PC-9 (cell line): ENCODE measurements around the gene SOX21. TPM values are rescaled to one million over a fixed set of nuclear protein-coding genes. Genes with fewer than 3 reads are reported as not detected.

Source experiments
- BruUV-seq: library from RNA; stranded (reverse); fragments of 400-500 nt; replicated peaks from 2 replicates; lab custom pipeline; 2021; lab: Mats Ljungman, UMichigan
- CTCF ChIA-PET: fragments of 300-600 bp; sonication (Branson Sonifier 250); formaldehyde crosslinking; loops from one replicate; lab custom pipeline; 2022; ENCODE audit warnings: antibody characterized with exemption; lab: Charles Lee
- POLR2A ChIA-PET: fragments of 300-600 bp; sonication (Branson Sonifier 250); formaldehyde crosslinking; loops from one replicate; lab custom pipeline; 2022; ENCODE audit warnings: antibody characterized with exemption; ENCODE audit not compliant: unreplicated experiment; lab: Charles Lee
- DNase-seq, 2 experiments: peaks; one replicate each; pipeline versions ENCODE4 v3.0.0 to v3.0.0-alpha.2; 2015 to 2022; ENCODE audit warnings: mixed read lengths in 1 of 2
- H2AFZ ChIP-seq: fragments of 200-600 bp; sonication (generic); 2 replicates; pipeline ENCODE4 v1.8.1; 2017; ENCODE audit warnings: antibody characterized with exemption
- H3F3A ChIP-seq: fragments of 200-600 bp; sonication (generic); 2 replicates; pipeline ENCODE4 v1.8.1; 2017; ENCODE audit warnings: antibody characterized with exemption, mild to moderate bottlenecking, low read depth; ENCODE audit not compliant: insufficient read depth
- H3K27ac ChIP-seq: fragments of 200-600 bp; sonication (generic); 2 replicates; pipeline ENCODE4 v1.6.1; 2016; ENCODE audit warnings: mixed run types
- H3K27me3 ChIP-seq: fragments of 200-600 bp; sonication (generic); 2 replicates; pipeline ENCODE4 v1.6.1; 2016; ENCODE audit warnings: low read depth, mixed run types; ENCODE audit not compliant: insufficient read depth
- H3K36me3 ChIP-seq: fragments of 200-600 bp; sonication (generic); 2 replicates; pipeline ENCODE4 v1.6.1; 2016; ENCODE audit warnings: low read depth, mixed run types
- H3K4me1 ChIP-seq: fragments of 200-600 bp; sonication (generic); replicated peaks from 2 replicates; pipeline ENCODE4 v1.6.1; 2016; ENCODE audit warnings: mixed run types; ENCODE audit not compliant: insufficient read depth
- H3K4me2 ChIP-seq: fragments of 200-600 bp; sonication (generic); 2 replicates; pipeline ENCODE4 v1.6.1; 2017; ENCODE audit warnings: mixed run types
- H3K4me3 ChIP-seq: fragments of 200-600 bp; sonication (generic); 2 replicates; pipeline ENCODE4 v1.6.1; 2016; ENCODE audit warnings: mixed run types
- H3K79me2 ChIP-seq: fragments of 200-600 bp; sonication (generic); 2 replicates; pipeline ENCODE4 v1.6.1; 2017; ENCODE audit warnings: low read depth, mixed run types
- H3K9me2 ChIP-seq: fragments of 200-600 bp; sonication (generic); 2 replicates; pipeline ENCODE4 v1.8.1; 2017; ENCODE audit warnings: mild to moderate bottlenecking; ENCODE audit not compliant: insufficient read depth
- H3K9me3 ChIP-seq: fragments of 200-600 bp; sonication (generic); 2 replicates; pipeline ENCODE4 v1.8.1; 2016; ENCODE audit warnings: low read depth; ENCODE audit not compliant: insufficient read depth
- H4K20me1 ChIP-seq: fragments of 200-600 bp; sonication (generic); 2 replicates; pipeline ENCODE4 v1.8.1; 2017; ENCODE audit not compliant: insufficient read depth
- EZH2 ChIP-seq: fragments of 200-600 bp; sonication (generic); IDR thresholded peaks from 2 replicates; pipeline ENCODE4 v1.8.0; 2017; ENCODE audit warnings: antibody characterized with exemption, low read depth
- intact Hi-C: fragments of 100-400 bp; cut with micrococcal nuclease; formaldehyde crosslinking; loops from one replicate; pipeline ENCODE4 v1.10.0; 2022; ENCODE audit not compliant: unreplicated experiment
- total RNA-seq: library from RNA; stranded (reverse); gene quantifications from 2 replicates; pipeline ENCODE4 v1.2.3, GENCODE V29; 2021
- TF ChIP-seq, protein P1 (sequence below): fragments of 200-600 bp; sonication (generic); conservative IDR thresholded peaks from 2 replicates; pipeline ENCODE4 v1.6.1; 2017; ENCODE audit warnings: mixed run types, antibody characterized with exemption, mild to moderate bottlenecking, moderate library complexity

The SOX21 gene
- total RNA-seq, 1 experiment from 2014 or later = not detected

DNA sequence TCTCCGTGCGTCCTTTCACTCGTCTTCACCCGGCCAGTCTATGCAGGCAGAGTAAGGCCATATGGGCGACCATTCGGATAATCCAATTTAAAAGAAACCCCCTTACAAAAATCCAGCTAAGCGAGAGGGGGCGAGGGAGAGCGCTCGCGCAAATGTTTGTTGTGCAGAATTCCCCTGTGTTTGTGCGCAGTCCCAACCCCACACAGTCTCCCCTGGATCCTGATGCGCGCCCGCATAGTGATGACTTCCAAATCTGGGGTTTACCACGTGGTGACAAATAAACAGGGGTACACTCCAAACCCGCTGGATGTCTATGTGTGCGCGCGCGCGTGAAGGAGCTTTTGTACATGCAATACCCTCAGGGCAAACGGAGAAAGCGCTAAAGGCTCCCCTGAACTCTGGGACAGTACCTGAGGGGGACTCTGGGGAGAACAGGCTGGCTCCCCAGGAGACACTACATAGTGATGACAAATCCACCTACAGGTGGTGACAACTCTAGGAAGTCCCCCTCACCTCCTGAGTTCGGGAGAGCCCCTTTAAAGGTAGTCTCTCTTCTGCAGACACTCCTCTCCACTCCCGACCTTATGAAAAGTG is 8.5 kb downstream of the SOX21 start:
- intact Hi-C loops = no loop called here
- H4K20me1 ChIP-seq = no peaks in the 10 kb centered on the region
- no peaks in the 10 kb centered on the region for H3K9me3 ChIP-seq
- no peak overlapping the region for H3K27ac ChIP-seq
- CTCF ChIA-PET = no interaction called here
- BruUV-seq = no TSS peak
- H3K4me3 ChIP-seq = no peak overlapping the region
- no peak for TF ChIP-seq EZH2
- TF ChIP-seq, protein P1, sequence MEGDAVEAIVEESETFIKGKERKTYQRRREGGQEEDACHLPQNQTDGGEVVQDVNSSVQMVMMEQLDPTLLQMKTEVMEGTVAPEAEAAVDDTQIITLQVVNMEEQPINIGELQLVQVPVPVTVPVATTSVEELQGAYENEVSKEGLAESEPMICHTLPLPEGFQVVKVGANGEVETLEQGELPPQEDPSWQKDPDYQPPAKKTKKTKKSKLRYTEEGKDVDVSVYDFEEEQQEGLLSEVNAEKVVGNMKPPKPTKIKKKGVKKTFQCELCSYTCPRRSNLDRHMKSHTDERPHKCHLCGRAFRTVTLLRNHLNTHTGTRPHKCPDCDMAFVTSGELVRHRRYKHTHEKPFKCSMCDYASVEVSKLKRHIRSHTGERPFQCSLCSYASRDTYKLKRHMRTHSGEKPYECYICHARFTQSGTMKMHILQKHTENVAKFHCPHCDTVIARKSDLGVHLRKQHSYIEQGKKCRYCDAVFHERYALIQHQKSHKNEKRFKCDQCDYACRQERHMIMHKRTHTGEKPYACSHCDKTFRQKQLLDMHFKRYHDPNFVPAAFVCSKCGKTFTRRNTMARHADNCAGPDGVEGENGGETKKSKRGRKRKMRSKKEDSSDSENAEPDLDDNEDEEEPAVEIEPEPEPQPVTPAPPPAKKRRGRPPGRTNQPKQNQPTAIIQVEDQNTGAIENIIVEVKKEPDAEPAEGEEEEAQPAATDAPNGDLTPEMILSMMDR = no peak
- POLR2A ChIA-PET = no interaction called here
- no peaks in the 10 kb centered on the region for H3K9me2 ChIP-seq
- peaks cover 91% of the 10 kb centered on the region for H3K27me3 ChIP-seq
- no peak overlapping the region for H2AFZ ChIP-seq
- H3K79me2 ChIP-seq = no peaks in the 10 kb centered on the region
- H3K4me2 ChIP-seq = no peak overlapping the region
- no peaks in the 10 kb centered on the region for H3K4me1 ChIP-seq
- no peaks in the 10 kb centered on the region for H3K36me3 ChIP-seq
- H3F3A ChIP-seq = no peaks in the 10 kb centered on the region
- DNase-seq = no peak

DNA sequence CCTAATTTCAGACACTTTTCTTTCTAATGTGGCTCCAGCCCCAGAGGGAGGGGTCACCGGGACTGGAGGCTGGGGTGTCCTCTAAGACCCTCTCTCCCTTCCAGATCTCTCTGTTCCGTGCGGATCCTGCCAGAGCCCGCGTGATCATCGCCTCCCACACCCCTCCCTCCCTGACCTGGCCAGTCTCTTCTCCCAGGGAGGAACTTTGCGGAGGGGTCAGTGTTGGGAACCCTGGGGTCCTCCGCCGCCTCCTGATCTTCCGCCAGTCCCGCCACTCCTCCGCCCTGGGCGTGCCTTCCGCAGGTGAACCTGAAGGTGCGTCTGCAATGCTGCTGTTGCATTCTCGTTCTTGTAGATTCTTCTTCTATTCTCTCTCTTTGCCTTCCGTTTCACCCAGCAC is 9.1 kb downstream of the SOX21 start:
- TF ChIP-seq, protein P1 = no peak
- TF ChIP-seq EZH2 = no peak
- H3K9me2 ChIP-seq = no peaks in the 10 kb centered on the region
- BruUV-seq = no TSS peak
- H2AFZ ChIP-seq = no peak overlapping the region
- no peaks in the 10 kb centered on the region for H3K9me3 ChIP-seq
- H3F3A ChIP-seq = no peaks in the 10 kb centered on the region
- no peak for DNase-seq
- H3K27ac ChIP-seq = no peak overlapping the region
- no peaks in the 10 kb centered on the region for H3K79me2 ChIP-seq
- ChIA-PET POLR2A (no interaction called here), CTCF (no interaction called here)
- no peaks in the 10 kb centered on the region for H3K36me3 ChIP-seq
- H3K4me1 ChIP-seq = no peaks in the 10 kb centered on the region
- H3K4me2 ChIP-seq = no peak overlapping the region
- H4K20me1 ChIP-seq = no peaks in the 10 kb centered on the region
- peaks cover 91% of the 10 kb centered on the region for H3K27me3 ChIP-seq
- intact Hi-C loops = no loop called here
- no peak overlapping the region for H3K4me3 ChIP-seq

DNA sequence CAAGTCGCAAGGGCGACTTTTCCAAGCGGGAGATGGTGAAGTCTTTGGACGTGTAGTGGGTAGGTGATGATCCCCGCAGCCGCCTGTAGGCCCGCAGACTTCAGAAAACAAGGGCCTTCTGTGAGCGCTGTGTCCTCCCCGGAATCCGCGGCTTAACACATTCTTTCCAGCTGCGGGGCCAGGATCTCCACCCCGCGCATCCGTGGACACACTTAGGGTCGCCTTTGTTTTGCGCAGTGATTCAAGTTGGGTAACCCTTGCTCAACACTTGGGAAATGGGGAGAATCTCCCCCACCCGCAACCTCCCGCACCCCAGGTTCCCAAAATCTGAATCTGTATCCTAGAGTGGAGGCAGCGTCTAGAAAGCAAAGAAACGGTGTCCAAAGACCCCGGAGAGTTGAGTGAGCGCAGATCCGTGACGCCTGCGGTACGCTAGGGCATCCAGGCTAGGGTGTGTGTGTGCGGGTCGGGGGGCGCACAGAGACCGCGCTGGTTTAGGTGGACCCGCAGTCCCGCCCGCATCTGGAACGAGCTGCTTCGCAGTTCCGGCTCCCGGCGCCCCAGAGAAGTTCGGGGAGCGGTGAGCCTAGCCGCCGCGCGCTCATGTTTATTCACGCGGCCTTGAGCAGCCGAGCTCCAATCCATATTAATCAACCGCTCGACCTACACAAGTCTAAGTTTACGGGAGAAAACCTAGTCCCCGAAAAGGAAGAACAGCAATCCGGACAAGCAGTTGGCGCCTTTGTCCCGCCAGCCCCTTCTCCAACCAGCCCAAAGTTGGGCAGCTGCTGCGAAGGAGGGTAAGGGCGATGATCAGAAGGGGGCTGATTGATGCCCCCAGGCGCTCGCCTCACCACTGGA is 9.9 kb downstream of the SOX21 start:
- H3K9me3 ChIP-seq = no peaks in the 10 kb centered on the region
- no peaks in the 10 kb centered on the region for H3K4me1 ChIP-seq
- no peak for DNase-seq
- no peaks in the 10 kb centered on the region for H3K9me2 ChIP-seq
- TF ChIP-seq, protein P1 = no peak
- TF ChIP-seq EZH2 = no peak
- H3F3A ChIP-seq = no peaks in the 10 kb centered on the region
- no peak overlapping the region for H2AFZ ChIP-seq
- H3K27ac ChIP-seq = no peak overlapping the region
- ChIA-PET POLR2A (no interaction called here), CTCF (no interaction called here)
- no peaks in the 10 kb centered on the region for H4K20me1 ChIP-seq
- no TSS peak for BruUV-seq
- intact Hi-C loops = no loop called here
- no peaks in the 10 kb centered on the region for H3K79me2 ChIP-seq
- H3K4me3 ChIP-seq = no peak overlapping the region
- H3K36me3 ChIP-seq = no peaks in the 10 kb centered on the region
- H3K27me3 ChIP-seq = peaks cover 86% of the 10 kb centered on the region
- no peak overlapping the region for H3K4me2 ChIP-seq
